Measurements from ENCODE around the gene GPC4. TPM values are rescaled to one million over a fixed set of nuclear protein-coding genes. Genes with fewer than 3 reads are reported as not detected.
A peak's percentile ranks its signal among the peaks of the same experiment; 100 is the strongest.

GPC4 gene
- total and polyA plus RNA-seq, 7 donors = 7.3 to 22.0 (median 12.3) TPM

DNA sequence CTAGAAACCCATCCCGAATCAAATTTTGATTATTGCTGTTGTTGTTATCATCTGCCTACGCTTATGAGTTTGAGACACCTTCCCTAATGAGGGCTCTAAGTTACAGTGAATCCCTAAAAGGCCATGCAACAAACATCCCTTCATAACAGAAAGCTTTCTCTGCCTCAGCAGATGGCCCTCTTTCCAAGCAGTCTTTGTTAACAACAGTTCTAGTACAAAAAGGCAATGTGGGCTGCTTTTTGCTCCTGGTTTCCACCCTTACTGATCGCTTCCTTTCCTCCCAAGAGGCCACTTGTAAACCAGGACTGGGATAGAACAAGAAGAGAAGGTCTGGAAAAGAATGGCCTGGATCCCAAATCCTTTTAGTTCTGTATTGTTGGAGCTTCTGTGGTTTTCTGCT, 24.2 kb downstream of the GPC4 start:
- H3K27me3 ChIP-seq (ENCODE audit: insufficient read depth in 3 of 3, low read length in 2 of 3) = peaks cover 0 to 7% (median 0%) of the 10 kb centered on the region in 3 donors
- H3K27ac ChIP-seq = no peak overlapping the region
- H3K4me1 ChIP-seq = peaks cover 9% of the 10 kb centered on the region
- 64 to 71% (median 69%) methylated on average over 3 of the region's 3 CpGs for WGBS, 3 donors
- DNase-seq = no peak
- ATAC-seq = no peak
- no peaks in the 10 kb centered on the region for H3K36me3 ChIP-seq (ENCODE audit: insufficient read depth in 1 of 2, low read depth in 1 of 2)
- H3K9me3 ChIP-seq = no peaks in the 10 kb centered on the region
- TF ChIP-seq, protein P1, sequence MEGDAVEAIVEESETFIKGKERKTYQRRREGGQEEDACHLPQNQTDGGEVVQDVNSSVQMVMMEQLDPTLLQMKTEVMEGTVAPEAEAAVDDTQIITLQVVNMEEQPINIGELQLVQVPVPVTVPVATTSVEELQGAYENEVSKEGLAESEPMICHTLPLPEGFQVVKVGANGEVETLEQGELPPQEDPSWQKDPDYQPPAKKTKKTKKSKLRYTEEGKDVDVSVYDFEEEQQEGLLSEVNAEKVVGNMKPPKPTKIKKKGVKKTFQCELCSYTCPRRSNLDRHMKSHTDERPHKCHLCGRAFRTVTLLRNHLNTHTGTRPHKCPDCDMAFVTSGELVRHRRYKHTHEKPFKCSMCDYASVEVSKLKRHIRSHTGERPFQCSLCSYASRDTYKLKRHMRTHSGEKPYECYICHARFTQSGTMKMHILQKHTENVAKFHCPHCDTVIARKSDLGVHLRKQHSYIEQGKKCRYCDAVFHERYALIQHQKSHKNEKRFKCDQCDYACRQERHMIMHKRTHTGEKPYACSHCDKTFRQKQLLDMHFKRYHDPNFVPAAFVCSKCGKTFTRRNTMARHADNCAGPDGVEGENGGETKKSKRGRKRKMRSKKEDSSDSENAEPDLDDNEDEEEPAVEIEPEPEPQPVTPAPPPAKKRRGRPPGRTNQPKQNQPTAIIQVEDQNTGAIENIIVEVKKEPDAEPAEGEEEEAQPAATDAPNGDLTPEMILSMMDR (IDR thresholded peaks at IDR 0.05) = no peak
- no peak overlapping the region for H3K4me3 ChIP-seq
- intact Hi-C loops (cut with DNase I) = no loop called here

DNA sequence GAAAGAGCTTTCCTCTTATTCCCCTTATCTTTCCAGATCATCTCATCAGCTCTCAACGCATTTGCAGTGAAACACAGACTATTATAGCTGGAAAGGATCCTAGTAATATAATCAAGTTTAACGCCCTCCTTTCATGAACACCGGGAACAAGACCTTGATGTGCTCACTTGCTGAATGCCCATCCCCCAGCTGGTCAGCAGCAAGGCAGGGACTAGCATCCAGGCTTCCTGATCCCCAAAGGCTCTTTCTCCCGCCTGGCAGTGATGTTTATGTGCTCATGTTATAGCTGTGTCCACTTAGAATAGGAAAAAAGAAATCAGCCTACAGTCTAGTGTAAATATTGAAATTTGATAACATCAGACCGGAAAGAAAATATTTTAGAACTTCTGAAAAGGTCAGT, 24.6 kb downstream of the GPC4 start:
- Histone ChIP-seq H3K27me3 (ENCODE audit: insufficient read depth in 3 of 3, low read length in 2 of 3) (peaks cover 0 to 8% (median 0%) of the 10 kb centered on the region in 3 donors), H3K4me1 (peaks cover 9% of the 10 kb centered on the region), H3K27ac (no peak overlapping the region), H3K36me3 (ENCODE audit: insufficient read depth in 1 of 2, low read depth in 1 of 2) (no peaks in the 10 kb centered on the region), H3K4me3 (no peak overlapping the region), H3K9me3 (no peaks in the 10 kb centered on the region)
- peak in 1 of 2 donors; percentile 23 for DNase-seq
- TF ChIP-seq, protein P1 (IDR thresholded peaks at IDR 0.05) = no peak
- intact Hi-C loops (cut with DNase I) = no loop called here
- no peak for ATAC-seq
- 50 to 51% (median 50%) methylated on average over 5 of the region's 5 CpGs for WGBS, 3 donors

DNA sequence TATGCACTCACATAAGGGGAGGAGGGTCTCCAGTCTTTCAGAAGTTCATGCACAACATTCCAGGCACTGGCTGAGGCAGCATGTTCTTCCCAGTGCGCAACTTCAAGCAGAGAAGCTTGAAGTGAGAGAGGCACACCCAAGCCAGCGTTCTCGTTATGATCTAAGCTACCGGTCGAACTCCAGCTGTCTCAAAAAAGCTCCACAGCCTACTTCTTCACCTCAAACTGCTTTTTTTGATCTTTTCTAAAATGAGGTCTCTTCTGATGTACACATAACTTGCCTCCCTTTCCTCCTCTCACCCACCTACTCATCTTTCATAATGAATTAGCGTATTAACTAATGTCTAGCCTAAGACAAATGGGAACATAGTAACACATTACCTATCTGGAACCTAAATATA, 25.3 kb downstream of the GPC4 start:
- DNase-seq (peak in 1 of 2 donors; percentile 29), ATAC-seq (no peak)
- Histone ChIP-seq H3K27ac (no peak overlapping the region), H3K36me3 (ENCODE audit: insufficient read depth in 1 of 2, low read depth in 1 of 2) (no peaks in the 10 kb centered on the region), H3K4me3 (no peak overlapping the region), H3K27me3 (ENCODE audit: insufficient read depth in 3 of 3, low read length in 2 of 3) (peaks cover 0 to 14% (median 0%) of the 10 kb centered on the region in 3 donors), H3K9me3 (no peaks in the 10 kb centered on the region), H3K4me1 (peaks cover 9% of the 10 kb centered on the region)
- intact Hi-C loops (cut with DNase I) = no loop called here
- 70 to 86% (median 79%) methylated on average over 6 of the region's 6 CpGs for whole genome bisulfite sequencing, 3 donors
- TF ChIP-seq, protein P1 (IDR thresholded peaks at IDR 0.05) = no peak

DNA sequence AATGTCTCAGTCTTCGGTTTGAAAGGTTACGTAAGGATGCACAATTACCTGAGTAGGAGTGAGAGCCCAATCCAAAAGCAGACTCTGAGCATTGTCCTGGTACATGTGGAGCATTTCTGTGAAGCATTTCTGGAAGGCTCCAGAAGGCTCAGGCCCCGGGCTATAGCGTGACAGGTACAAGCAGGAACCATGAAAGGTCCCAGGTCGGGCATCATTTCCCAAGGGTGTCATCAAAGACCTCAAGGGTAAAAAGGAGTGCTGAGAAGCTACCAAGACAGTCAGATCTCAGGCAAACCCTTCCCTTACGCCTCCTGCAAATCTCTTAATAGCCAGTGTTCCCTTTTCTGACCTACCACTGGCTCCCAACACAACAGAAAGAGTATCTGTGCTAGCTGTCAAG, 30.8 kb downstream of the GPC4 start:
- ATAC-seq (no peak), DNase-seq (no peak)
- Histone ChIP-seq H3K27ac (no peak overlapping the region), H3K9me3 (no peaks in the 10 kb centered on the region), H3K27me3 (ENCODE audit: insufficient read depth in 3 of 3, low read length in 2 of 3) (peaks cover 0 to 14% (median 0%) of the 10 kb centered on the region in 3 donors), H3K36me3 (ENCODE audit: insufficient read depth in 1 of 2, low read depth in 1 of 2) (no peaks in the 10 kb centered on the region), H3K4me1 (peaks cover 5% of the 10 kb centered on the region), H3K4me3 (no peak overlapping the region)
- TF ChIP-seq, protein P1 (IDR thresholded peaks at IDR 0.05) = no peak
- intact Hi-C loops (cut with DNase I) = no loop called here
- 35 to 59% (median 38%) methylated on average over 6 of the region's 6 CpGs for WGBS, 3 donors

Measured in psoas muscle (tissue), 8 donors.